K562 treated with DMSO at 1 percent for 4 hours (cell line): ENCODE measurements around the gene IREB2. TPM values are rescaled to one million over a fixed set of nuclear protein-coding genes. Genes with fewer than 3 reads are reported as not detected.

ENCODE experiments used
- total RNA-seq: library from RNA; unstranded; fragments of 300-600 nt; gene quantifications from 2 replicates; pipeline ENCODE4 v1.2.3, GENCODE V29; 2022; ENCODE audit not compliant: insufficient read depth

IREB2 gene, protein sequence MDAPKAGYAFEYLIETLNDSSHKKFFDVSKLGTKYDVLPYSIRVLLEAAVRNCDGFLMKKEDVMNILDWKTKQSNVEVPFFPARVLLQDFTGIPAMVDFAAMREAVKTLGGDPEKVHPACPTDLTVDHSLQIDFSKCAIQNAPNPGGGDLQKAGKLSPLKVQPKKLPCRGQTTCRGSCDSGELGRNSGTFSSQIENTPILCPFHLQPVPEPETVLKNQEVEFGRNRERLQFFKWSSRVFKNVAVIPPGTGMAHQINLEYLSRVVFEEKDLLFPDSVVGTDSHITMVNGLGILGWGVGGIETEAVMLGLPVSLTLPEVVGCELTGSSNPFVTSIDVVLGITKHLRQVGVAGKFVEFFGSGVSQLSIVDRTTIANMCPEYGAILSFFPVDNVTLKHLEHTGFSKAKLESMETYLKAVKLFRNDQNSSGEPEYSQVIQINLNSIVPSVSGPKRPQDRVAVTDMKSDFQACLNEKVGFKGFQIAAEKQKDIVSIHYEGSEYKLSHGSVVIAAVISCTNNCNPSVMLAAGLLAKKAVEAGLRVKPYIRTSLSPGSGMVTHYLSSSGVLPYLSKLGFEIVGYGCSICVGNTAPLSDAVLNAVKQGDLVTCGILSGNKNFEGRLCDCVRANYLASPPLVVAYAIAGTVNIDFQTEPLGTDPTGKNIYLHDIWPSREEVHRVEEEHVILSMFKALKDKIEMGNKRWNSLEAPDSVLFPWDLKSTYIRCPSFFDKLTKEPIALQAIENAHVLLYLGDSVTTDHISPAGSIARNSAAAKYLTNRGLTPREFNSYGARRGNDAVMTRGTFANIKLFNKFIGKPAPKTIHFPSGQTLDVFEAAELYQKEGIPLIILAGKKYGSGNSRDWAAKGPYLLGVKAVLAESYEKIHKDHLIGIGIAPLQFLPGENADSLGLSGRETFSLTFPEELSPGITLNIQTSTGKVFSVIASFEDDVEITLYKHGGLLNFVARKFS
- 16.9 and 34.6 TPM in 2 replicates for total RNA-seq

DNA sequence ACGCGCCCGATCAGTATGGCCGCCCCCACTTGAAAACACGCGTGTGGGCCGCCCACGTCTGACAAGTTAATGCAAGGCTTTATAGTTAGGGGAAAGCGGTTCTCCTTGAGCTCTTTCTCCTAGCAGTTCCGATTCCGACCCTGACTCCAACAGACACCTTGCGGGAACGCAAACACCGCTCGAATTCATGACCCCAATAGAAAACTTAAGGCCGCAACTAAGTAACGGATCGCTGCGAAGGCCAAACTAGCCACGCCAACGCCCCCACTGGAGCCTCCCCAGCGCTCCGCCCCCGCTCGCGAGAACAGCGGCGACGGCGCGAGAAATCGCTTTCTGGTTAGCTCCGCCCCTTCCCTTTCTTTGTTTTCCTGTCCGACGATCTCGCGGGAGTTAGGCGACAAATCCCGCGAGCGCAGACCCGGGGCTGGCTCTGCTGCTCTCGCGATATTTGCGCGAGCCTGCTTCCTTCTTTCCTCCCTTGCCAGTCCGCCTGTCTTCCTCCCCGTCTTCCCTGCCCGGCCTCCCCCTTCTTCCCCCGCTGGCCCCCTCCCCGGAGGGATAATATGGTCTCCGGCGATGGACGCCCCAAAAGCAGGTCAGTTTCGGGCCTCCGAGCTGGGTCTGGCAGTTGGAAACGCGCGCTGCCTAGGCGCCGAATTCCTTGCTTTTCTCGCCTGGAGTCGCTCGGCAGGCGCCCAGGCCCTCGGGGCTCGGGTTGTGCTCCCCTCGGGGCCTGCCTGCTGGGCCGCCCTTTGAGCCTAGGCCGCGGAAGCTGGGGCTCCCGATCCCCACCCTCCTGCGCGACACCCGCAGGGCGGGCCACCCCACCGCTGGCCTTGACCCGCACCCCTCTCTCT lies at the start of gene IREB2:
TSS of gene IREB2 (plus strand) at position 455 of the 857 bp plus-strand sequence. CDS start at position 577, 122 bp downstream.

DNA sequence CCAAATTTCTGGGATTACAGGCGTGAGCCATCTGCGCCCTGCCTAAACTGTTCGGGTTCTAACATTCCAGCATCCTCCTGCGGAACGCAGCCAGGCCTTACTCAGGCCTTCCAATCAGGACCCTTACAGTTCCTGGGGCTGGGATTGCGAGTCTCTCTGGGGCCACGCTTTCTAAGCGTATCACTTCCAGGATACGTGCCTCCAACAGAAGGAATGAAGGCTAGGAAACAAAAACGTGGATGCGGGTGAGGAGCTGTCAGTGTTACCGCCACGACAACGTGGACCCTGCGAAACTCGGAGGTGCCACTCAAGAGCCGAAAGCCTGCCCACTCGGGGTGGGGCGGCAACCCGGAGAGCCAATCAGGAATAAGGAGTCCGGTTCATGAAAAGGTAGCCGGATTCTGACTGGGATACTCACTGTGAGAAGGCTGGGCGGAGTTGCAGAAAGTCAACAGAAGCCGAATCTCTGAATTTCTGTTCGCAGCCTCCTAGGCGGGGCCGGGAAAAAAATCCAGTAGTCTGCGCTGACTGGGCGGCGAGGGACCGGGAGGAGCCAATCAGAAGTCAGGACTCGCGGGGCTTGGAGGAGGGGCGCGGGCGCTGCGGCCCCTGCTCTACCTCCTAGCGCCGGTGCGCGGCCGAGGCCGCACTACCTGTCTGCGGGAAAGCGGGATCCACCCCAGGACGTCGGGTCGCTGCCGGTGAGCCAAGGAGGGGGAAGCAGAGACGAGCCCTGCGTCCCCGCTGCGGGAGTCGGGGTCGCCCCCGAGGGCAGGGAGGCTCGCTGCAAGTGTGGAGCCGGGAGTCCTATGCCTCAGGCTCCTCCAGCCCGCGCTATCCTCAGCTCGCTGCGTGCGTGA lies 69.2 kb downstream of the IREB2 start, which contains the start of gene HYKK:
TSS of gene HYKK (plus strand) at position 607 of the 860 bp plus-strand sequence. CDS start 5,512 bp downstream, outside the sequence.

GRCh38 chr15:78540141-78540870 lies 102.3 kb downstream of the IREB2 start, which contains the start of gene PSMA4:
Gene PSMA4 (plus strand): TSS chr15:78540444. CDS start chr15:78541928, 1,484 bp downstream.

Other genes with a start within 250 kb of the IREB2 start
- 0.91 and 6.5 TPM in 2 replicates for gene ACSBG1, start 203.7 kb upstream of the IREB2 start, total RNA-seq
- 0.65 and 0.78 TPM in 2 replicates for gene DNAJA4, start 173.7 kb upstream of the IREB2 start, total RNA-seq
- 46.0 and 48.4 TPM in 2 replicates for gene SKIC8, start 138.6 kb upstream of the IREB2 start, total RNA-seq
- gene CRABP1, start 97.9 kb upstream of the IREB2 start, total RNA-seq = not detected in 2 replicates
- 2.5 and 2.9 TPM in 2 replicates for gene HYKK, start 69.4 kb downstream of the IREB2 start, total RNA-seq
- gene PSMA4, start 102.2 kb downstream of the IREB2 start, total RNA-seq = 514 and 533 TPM in 2 replicates
- gene CHRNA5, start 127.3 kb downstream of the IREB2 start, total RNA-seq = 3.1 and 3.8 TPM in 2 replicates
- gene CHRNA3, start 182.8 kb downstream of the IREB2 start, total RNA-seq = not detected in 2 replicates
- gene CHRNB4, start 203.0 kb downstream of the IREB2 start, total RNA-seq = not detected in 2 replicates